Colonic mucosa (tissue), 4 donors: Measurements from ENCODE around the gene CDC42BPG. TPM values are rescaled to one million over a fixed set of nuclear protein-coding genes. Genes with fewer than 3 reads are reported as not detected.
"Not testable (repeated sequence)": the region's sequence is repeated elsewhere in the genome, so short reads cannot be mapped to it uniquely, and the experiment has no call there.

Source experiments
- DNase-seq: peaks from one replicate; pipeline ENCODE4 v3.0.0-alpha.2; 2020
- H3K27ac ChIP-seq: fragments of 200-600 bp; one replicate; pipeline ENCODE4 v1.8.0; 2021
- H3K27me3 ChIP-seq: fragments of 200-600 bp; one replicate; pipeline ENCODE4 v1.8.0; 2021
- H3K36me3 ChIP-seq: fragments of 200-600 bp; one replicate; pipeline ENCODE4 v1.8.0; 2021
- H3K4me1 ChIP-seq: fragments of 200-600 bp; one replicate; pipeline ENCODE4 v1.8.0; 2021; ENCODE audit warnings: mild to moderate bottlenecking
- H3K4me3 ChIP-seq: fragments of 200-600 bp; one replicate; pipeline ENCODE4 v1.8.0; 2021
- H3K9ac ChIP-seq, 2 donors: one replicate each; pipeline ENCODE4 v1.7.0; 2013; ENCODE audit warnings: control low read depth in 2 of 2, low read depth in 2 of 2, low read length in 2 of 2
- H3K9me3 ChIP-seq: fragments of 200-600 bp; one replicate; pipeline ENCODE4 v1.8.0; 2021
- CTCF ChIP-seq: fragments of 200-600 bp; IDR thresholded peaks from one replicate; pipeline ENCODE4 v1.8.0; 2022; ENCODE audit warnings: antibody characterized with exemption, mild to moderate bottlenecking
- intact Hi-C: fragments of 100-400 bp; cut with DNase I; formaldehyde crosslinking; loops from one replicate; pipeline ENCODE4 v1.14.1; 2022
- total RNA-seq, 2 donors: library from RNA; stranded (reverse); fragmentation: NEBNext Ultra II Directional in 1 of 2; extraction: Animal tissue kit (Norgen Biotek cat#: 25700) in 1 of 2; gene quantifications; one replicate each; pipeline ENCODE4 v1.2.1, GENCODE V29; 2021
- donor health status: healthy.
- donor health status: DM: no; HTN: no; CAD: no.
- donor health status: DM: no; HTN: no; CAD: no.

CDC42BPG gene
- total RNA-seq, 2 donors from 2014 or later, result 29.3 to 41.6 TPM

GRCh38 chr11:64826578-64827450 lies 17.6 kb downstream of the CDC42BPG start:
- Histone ChIP-seq H3K4me1 (no peaks in the 10 kb centered on the region), H3K4me3 (no peak overlapping the region), H3K27me3 (no peaks in the 10 kb centered on the region), H3K9me3 (no peaks in the 10 kb centered on the region), H3K36me3 (no peaks in the 10 kb centered on the region), H3K27ac (no peak overlapping the region), H3K9ac (no peak overlapping the region)
- intact Hi-C loops, result no loop called here
- no peak for DNase-seq
- no peak for TF ChIP-seq CTCF

GRCh38 chr11:64826062-64826461 lies 18.4 kb downstream of the CDC42BPG start:
- Histone ChIP-seq H3K4me1 (no peaks in the 10 kb centered on the region), H3K9ac (no peak overlapping the region), H3K27ac (no peak overlapping the region), H3K36me3 (no peaks in the 10 kb centered on the region), H3K4me3 (no peak overlapping the region), H3K27me3 (no peaks in the 10 kb centered on the region), H3K9me3 (no peaks in the 10 kb centered on the region)
- no peak for DNase-seq
- intact Hi-C loops, result no loop called here
- TF ChIP-seq CTCF, result no peak

GRCh38 chr11:64823568-64824119 lies 20.8 kb downstream of the CDC42BPG start:
- Histone ChIP-seq H3K36me3 (no peaks in the 10 kb centered on the region), H3K27ac (no peak overlapping the region), H3K4me3 (no peak overlapping the region), H3K9me3 (no peaks in the 10 kb centered on the region), H3K4me1 (no peaks in the 10 kb centered on the region), H3K27me3 (no peaks in the 10 kb centered on the region), H3K9ac (no peak overlapping the region)
- intact Hi-C loops, result no loop called here
- DNase-seq, result no peak
- no peak for TF ChIP-seq CTCF

- no peaks in the 10 kb centered on the region for H3K36me3 ChIP-seq
- H3K4me3 ChIP-seq, result no peak overlapping the region
- intact Hi-C loops, result no loop called here
- H3K9me3 ChIP-seq, result no peaks in the 10 kb centered on the region
- H3K9ac ChIP-seq, result no peak overlapping the region
- H3K27me3 ChIP-seq, result no peaks in the 10 kb centered on the region
- no peaks in the 10 kb centered on the region for H3K4me1 ChIP-seq
- no peak for DNase-seq
- no peak for TF ChIP-seq CTCF
- H3K27ac ChIP-seq, result no peak overlapping the region
These were observed 27.0 kb downstream of the CDC42BPG start for GRCh38 chr11:64817476-64817875.

- H3K27ac ChIP-seq, DNase-seq, H3K4me3 ChIP-seq, H3K27me3 ChIP-seq, intact Hi-C loops, H3K9ac ChIP-seq, H3K4me1 ChIP-seq, H3K36me3 ChIP-seq, H3K9me3 ChIP-seq: not testable (repeated sequence)
These were observed 29.0 kb downstream of the CDC42BPG start for GRCh38 chr11:64815433-64815832.

- Histone ChIP-seq H3K9me3 (no peaks in the 10 kb centered on the region), H3K36me3 (no peaks in the 10 kb centered on the region), H3K27ac (no peak overlapping the region), H3K27me3 (no peaks in the 10 kb centered on the region), H3K9ac (no peak overlapping the region), H3K4me3 (no peak overlapping the region), H3K4me1 (no peaks in the 10 kb centered on the region)
- no peak for TF ChIP-seq CTCF
- intact Hi-C loops, result no loop called here
- no peak for DNase-seq
These were observed 29.7 kb downstream of the CDC42BPG start for GRCh38 chr11:64814712-64815187.
